ENCODE data around the gene THEM4. TPM values are rescaled to one million over a fixed set of nuclear protein-coding genes. Genes with fewer than 3 reads are reported as not detected.

Gene THEM4
- total RNA-seq, 1 experiment from 2014 or later, result 18.6 TPM

DNA sequence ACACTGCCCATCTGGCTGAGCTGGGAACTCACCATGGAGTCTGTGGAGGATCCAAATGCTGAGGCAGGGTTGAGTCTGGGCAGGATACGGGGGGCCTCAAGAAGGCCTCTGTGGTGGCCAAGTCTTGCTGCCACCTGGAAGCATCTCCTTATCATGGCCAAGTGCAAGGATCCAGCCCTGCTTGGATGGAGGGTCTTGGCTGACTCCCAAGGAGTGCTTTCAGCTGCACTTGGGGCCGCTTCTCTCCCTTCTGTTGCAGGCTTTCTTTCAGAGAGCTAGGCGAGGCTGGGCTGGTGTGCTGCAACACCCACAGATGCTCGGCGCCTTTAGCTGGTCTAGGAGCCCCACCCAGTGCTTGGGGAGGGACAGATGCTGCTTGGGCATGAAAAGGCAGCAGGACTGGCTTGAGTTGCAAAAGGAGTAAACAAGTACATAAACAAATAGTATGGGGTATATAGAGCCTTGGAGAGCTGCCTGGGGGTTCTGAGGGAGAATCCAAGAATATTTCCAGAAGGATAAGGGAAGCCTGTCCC is 55.8 kb downstream of the THEM4 start, which contains the start of gene THEM5:
Gene THEM5, minus strand, starts transcription at position 302 of the 533 bp plus-strand sequence. Its CDS starts 147 bp downstream, at position 155.
- Mint-ChIP-seq H3K27ac (ENCODE audit: unreplicated experiment) (no peak within 1 kb of the TSS), H3K4me3 (ENCODE audit: low read depth, unreplicated experiment) (no peak within 1 kb of the TSS), H3K9me3 (ENCODE audit: low read depth, unreplicated experiment) (no peaks in the 10 kb centered on the region), H3K4me1 (ENCODE audit: low read depth, unreplicated experiment) (no peaks in the 10 kb centered on the region), H3K36me3 (ENCODE audit: insufficient read depth, unreplicated experiment) (no peaks in the 10 kb centered on the region), H3K27me3 (ENCODE audit: unreplicated experiment) (peaks cover 47% of the 10 kb centered on the region)
- no peak for DNase-seq
- intact Hi-C loops (cut with micrococcal nuclease; ENCODE audit: unreplicated experiment), result no loop called here
- TF ChIP-seq, protein P1, sequence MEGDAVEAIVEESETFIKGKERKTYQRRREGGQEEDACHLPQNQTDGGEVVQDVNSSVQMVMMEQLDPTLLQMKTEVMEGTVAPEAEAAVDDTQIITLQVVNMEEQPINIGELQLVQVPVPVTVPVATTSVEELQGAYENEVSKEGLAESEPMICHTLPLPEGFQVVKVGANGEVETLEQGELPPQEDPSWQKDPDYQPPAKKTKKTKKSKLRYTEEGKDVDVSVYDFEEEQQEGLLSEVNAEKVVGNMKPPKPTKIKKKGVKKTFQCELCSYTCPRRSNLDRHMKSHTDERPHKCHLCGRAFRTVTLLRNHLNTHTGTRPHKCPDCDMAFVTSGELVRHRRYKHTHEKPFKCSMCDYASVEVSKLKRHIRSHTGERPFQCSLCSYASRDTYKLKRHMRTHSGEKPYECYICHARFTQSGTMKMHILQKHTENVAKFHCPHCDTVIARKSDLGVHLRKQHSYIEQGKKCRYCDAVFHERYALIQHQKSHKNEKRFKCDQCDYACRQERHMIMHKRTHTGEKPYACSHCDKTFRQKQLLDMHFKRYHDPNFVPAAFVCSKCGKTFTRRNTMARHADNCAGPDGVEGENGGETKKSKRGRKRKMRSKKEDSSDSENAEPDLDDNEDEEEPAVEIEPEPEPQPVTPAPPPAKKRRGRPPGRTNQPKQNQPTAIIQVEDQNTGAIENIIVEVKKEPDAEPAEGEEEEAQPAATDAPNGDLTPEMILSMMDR (IDR thresholded peaks at IDR 0.05; ENCODE audit: unreplicated experiment), result no peak
- CTCF ChIA-PET, result no interaction called here
- no TSS peak for BruUV-seq (replicated peaks)

DNA sequence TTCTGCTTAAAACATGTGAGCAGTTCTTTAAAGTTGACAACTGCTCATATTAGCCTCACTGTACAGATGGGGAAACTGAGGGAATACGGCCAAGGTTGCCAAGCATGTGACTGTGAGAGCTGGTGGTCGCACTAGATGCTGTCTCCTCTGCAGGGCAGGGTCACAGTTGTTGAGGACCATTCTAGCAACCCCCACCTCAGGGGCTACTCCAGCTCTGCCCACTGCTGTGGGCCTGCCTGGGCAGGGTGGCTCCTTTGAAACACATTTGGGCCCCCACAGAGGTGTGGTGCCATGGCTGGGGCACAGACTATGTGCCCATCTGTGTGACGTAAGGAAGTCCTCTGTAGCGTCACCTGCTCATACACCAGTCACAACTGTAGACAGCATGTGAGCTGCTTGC is 56.6 kb downstream of the THEM4 start:
- intact Hi-C loops (cut with micrococcal nuclease; ENCODE audit: unreplicated experiment), result no loop called here
- Mint-ChIP-seq H3K27ac (ENCODE audit: unreplicated experiment) (no peak overlapping the region), H3K27me3 (ENCODE audit: unreplicated experiment) (peaks cover 44% of the 10 kb centered on the region), H3K4me3 (ENCODE audit: low read depth, unreplicated experiment) (no peak overlapping the region), H3K36me3 (ENCODE audit: insufficient read depth, unreplicated experiment) (no peaks in the 10 kb centered on the region), H3K4me1 (ENCODE audit: low read depth, unreplicated experiment) (no peaks in the 10 kb centered on the region), H3K9me3 (ENCODE audit: low read depth, unreplicated experiment) (no peaks in the 10 kb centered on the region)
- TF ChIP-seq, protein P1 (IDR thresholded peaks at IDR 0.05; ENCODE audit: unreplicated experiment), result no peak
- no TSS peak for BruUV-seq (replicated peaks)
- CTCF ChIA-PET, result no interaction called here
- no peak for DNase-seq

DNA sequence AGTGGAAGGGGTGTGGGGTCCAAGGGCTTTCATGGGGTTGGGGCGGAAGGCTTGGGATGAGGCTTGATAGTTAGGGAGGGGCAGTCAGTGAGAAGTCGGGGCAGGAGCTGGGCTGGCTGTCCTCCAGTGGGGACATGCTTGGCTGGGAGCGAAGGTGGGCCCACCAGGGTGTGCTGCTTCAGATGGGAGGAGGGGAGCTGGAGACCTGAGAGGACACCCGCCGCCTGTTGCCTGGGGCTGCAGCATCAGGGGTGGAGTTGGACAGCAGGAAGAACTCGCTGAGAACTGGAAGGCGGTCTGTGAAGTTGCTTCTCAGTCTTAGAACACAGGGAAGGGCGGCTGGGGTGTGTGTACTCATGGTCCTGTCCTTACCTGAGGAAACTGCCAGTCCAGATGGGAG is 57.4 kb downstream of the THEM4 start:
- H3K4me3 Mint-ChIP-seq (ENCODE audit: low read depth, unreplicated experiment), result no peak overlapping the region
- peaks cover 35% of the 10 kb centered on the region for H3K27me3 Mint-ChIP-seq (ENCODE audit: unreplicated experiment)
- BruUV-seq (replicated peaks), result no TSS peak
- no peak for DNase-seq
- H3K9me3 Mint-ChIP-seq (ENCODE audit: low read depth, unreplicated experiment), result no peaks in the 10 kb centered on the region
- H3K36me3 Mint-ChIP-seq (ENCODE audit: insufficient read depth, unreplicated experiment), result no peaks in the 10 kb centered on the region
- peaks cover under 1% of the 10 kb centered on the region for H3K4me1 Mint-ChIP-seq (ENCODE audit: low read depth, unreplicated experiment)
- no peak overlapping the region for H3K27ac Mint-ChIP-seq (ENCODE audit: unreplicated experiment)
- CTCF ChIA-PET, result no interaction called here
- intact Hi-C loops (cut with micrococcal nuclease; ENCODE audit: unreplicated experiment), result no loop called here
- TF ChIP-seq, protein P1 (IDR thresholded peaks at IDR 0.05; ENCODE audit: unreplicated experiment), result no peak

DNA sequence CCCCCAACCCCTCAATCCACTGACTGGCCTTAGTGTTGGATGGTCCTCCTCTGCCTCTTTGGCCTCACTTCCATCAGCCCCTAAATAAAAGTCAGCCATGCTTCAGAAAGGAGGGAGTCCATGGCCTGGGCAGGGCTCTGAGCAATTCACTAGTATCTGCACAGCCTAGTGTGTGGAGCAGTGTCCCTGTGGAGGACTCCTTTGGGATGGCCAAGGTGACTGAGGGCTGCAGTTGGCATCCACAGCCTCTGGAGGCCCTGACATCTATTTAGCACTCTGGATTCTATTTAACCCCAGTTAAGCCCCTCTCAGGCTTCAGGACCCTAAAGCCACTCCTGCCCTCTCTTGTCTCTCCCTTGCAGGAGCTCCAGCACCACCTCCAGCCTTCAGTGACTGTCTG is 59.4 kb downstream of the THEM4 start:
- H3K36me3 Mint-ChIP-seq (ENCODE audit: insufficient read depth, unreplicated experiment), result no peaks in the 10 kb centered on the region
- no peak for DNase-seq
- CTCF ChIA-PET, result interaction anchor here (0.7 kb wide), 1 partner anchor 87 kb away, joined by 3 read pairs; no protein-coding TSS in a partner anchor
- BruUV-seq (replicated peaks), result no TSS peak
- H3K4me3 Mint-ChIP-seq (ENCODE audit: low read depth, unreplicated experiment), result no peak overlapping the region
- no peak overlapping the region for H3K27ac Mint-ChIP-seq (ENCODE audit: unreplicated experiment)
- intact Hi-C loops (cut with micrococcal nuclease; ENCODE audit: unreplicated experiment), result no loop called here
- peaks cover under 1% of the 10 kb centered on the region for H3K9me3 Mint-ChIP-seq (ENCODE audit: low read depth, unreplicated experiment)
- H3K27me3 Mint-ChIP-seq (ENCODE audit: unreplicated experiment), result peaks cover 29% of the 10 kb centered on the region
- TF ChIP-seq, protein P1 (IDR thresholded peaks at IDR 0.05; ENCODE audit: unreplicated experiment), result no peak
- peaks cover 13% of the 10 kb centered on the region for H3K4me1 Mint-ChIP-seq (ENCODE audit: low read depth, unreplicated experiment)
